Measurements from ENCODE around the gene CUX1.

The CUX1 gene

DNA sequence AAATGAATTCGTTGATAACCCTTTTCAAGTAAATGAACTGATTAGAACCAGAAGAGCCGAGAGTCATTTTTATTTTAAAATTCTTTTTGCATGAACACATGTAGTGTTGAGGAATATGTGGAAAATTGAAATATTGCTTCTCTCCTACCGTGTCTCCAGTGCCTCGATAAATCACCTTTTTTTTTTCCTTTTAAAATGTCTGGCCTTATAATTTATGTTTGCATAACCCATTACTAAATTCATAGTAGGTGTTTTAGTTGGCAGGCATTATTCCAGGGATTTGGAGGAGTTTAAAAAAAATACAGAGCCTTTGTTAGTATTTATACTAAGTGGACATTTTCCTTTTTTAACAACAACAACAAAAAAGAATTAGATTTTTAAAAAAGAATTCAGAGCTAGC, 115.6 kb downstream of the CUX1 start:
- TF ChIP-seq, protein P1, sequence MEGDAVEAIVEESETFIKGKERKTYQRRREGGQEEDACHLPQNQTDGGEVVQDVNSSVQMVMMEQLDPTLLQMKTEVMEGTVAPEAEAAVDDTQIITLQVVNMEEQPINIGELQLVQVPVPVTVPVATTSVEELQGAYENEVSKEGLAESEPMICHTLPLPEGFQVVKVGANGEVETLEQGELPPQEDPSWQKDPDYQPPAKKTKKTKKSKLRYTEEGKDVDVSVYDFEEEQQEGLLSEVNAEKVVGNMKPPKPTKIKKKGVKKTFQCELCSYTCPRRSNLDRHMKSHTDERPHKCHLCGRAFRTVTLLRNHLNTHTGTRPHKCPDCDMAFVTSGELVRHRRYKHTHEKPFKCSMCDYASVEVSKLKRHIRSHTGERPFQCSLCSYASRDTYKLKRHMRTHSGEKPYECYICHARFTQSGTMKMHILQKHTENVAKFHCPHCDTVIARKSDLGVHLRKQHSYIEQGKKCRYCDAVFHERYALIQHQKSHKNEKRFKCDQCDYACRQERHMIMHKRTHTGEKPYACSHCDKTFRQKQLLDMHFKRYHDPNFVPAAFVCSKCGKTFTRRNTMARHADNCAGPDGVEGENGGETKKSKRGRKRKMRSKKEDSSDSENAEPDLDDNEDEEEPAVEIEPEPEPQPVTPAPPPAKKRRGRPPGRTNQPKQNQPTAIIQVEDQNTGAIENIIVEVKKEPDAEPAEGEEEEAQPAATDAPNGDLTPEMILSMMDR (conservative IDR thresholded peaks at IDR 0.05; ENCODE audit: control insufficient read depth, insufficient read depth, low read depth, low read length), result no peak

DNA sequence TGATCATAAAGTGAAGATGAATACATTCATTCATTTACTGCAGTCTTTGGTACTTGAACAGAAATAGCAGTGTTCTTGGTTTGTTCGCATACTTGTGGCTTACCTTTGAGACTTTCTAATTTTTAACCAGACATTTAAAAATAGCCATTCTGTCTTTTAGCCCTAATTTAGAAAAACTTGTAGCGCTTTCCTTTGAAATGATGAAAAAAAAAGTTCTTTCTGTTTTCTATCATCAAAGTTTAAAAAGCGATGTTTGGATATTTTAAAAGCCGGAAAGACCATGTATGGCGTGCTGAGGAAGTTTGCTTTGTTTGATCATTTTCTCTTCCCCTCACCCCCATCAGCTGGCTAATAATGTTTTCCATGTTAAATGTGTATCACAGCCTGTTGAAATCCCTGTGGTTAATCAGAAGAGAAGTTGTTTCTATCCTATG, 116.3 kb downstream of the CUX1 start:
- H3K4me3 ChIP-seq (ENCODE audit: control insufficient read depth, low read depth, low read length), result no peak overlapping the region
- DNase-seq (ENCODE audit: low read depth), result no peak
- TF ChIP-seq, protein P1 (conservative IDR thresholded peaks at IDR 0.05; ENCODE audit: control insufficient read depth, insufficient read depth, low read depth, low read length), result no peak

More for the DNA sequence above, 115.6 kb downstream of the CUX1 start:
- no peak for DNase-seq (ENCODE audit: low read depth)
- no peak overlapping the region for H3K4me3 ChIP-seq (ENCODE audit: control insufficient read depth, low read depth, low read length)

DNA sequence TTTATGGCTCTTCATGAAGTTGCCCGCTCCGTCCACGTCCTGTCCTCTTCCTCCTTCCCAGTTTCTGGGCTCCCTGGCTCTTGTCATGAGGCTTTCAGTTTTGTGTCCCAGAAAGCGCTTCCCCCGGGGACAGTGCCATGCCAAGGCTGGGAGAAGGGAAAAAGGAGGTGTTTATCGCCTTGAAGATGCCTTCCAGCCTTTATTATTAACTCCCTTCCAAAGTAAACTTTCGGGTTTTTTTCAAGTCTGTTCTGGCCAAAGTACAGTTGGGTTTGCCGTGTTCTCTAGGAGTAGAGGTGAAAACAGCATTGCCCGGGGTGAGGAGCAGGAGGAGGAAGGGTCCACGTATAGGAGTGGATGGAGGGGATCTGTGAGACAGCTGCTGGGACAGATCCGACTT, 117.2 kb downstream of the CUX1 start:
- no peak for DNase-seq (ENCODE audit: low read depth)
- TF ChIP-seq, protein P1 (conservative IDR thresholded peaks at IDR 0.05; ENCODE audit: control insufficient read depth, insufficient read depth, low read depth, low read length), result no peak
- H3K4me3 ChIP-seq (ENCODE audit: control insufficient read depth, low read depth, low read length), result no peak overlapping the region

DNA sequence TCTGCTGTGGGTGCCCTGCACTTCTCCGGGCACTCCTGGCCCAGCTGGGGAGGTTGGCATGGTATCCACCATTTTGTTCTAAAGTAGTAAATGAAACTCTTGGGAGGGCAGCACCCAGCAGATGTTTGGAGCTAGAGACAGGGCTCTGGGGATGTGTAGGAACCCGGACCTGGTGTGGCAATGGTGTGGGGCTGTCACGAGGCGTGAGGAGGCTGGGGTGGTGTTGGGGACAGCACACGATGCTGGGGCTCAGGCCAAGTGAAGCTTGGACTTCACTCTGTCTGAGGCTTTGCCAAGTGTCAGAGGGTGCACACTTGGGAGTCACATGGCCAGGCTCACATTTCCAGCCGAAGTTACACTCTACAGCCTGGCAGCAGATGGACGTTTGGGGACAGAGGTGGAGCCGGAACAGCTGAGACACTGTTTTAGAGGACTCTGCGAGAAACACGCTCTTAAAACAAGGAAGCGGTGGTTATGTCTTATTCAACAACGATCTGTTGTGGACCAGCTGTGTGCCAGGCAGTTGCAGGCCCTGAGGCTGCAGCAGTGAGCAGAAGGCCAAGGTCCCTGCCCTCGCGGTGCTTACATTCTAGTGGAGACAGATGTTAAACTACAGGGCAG, 118.2 kb downstream of the CUX1 start:
- no peak for DNase-seq (ENCODE audit: low read depth)
- TF ChIP-seq, protein P1 (conservative IDR thresholded peaks at IDR 0.05; ENCODE audit: control insufficient read depth, insufficient read depth, low read depth, low read length), result no peak

DNA sequence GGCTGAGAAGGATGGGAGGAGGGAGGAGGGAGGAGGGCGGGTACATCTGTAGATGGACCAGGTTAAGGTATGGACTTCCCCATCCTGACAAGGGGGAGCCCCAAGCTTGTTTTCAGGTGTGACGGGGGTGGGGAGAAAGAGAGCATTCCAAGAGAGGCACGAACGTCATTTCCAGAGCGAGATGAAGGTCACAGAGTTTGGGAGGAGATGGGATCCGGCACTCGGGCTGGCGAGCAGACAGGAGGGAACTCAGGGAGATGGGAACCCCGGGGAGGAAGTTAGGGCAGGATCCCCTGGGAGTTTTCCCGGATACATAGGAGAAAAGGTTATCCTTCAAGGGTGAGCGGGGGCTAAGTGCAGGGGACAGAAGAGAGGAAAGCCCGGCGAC, 118.8 kb downstream of the CUX1 start:
- no peak for DNase-seq (ENCODE audit: low read depth)
- TF ChIP-seq, protein P1 (conservative IDR thresholded peaks at IDR 0.05; ENCODE audit: control insufficient read depth, insufficient read depth, low read depth, low read length), result no peak
- H3K4me3 ChIP-seq (ENCODE audit: control insufficient read depth, low read depth, low read length), result peak overlapping the region; percentile 15

More for the DNA sequence above, 118.2 kb downstream of the CUX1 start:
- H3K4me3 ChIP-seq (ENCODE audit: control insufficient read depth, low read depth, low read length), result no peak overlapping the region

DNA sequence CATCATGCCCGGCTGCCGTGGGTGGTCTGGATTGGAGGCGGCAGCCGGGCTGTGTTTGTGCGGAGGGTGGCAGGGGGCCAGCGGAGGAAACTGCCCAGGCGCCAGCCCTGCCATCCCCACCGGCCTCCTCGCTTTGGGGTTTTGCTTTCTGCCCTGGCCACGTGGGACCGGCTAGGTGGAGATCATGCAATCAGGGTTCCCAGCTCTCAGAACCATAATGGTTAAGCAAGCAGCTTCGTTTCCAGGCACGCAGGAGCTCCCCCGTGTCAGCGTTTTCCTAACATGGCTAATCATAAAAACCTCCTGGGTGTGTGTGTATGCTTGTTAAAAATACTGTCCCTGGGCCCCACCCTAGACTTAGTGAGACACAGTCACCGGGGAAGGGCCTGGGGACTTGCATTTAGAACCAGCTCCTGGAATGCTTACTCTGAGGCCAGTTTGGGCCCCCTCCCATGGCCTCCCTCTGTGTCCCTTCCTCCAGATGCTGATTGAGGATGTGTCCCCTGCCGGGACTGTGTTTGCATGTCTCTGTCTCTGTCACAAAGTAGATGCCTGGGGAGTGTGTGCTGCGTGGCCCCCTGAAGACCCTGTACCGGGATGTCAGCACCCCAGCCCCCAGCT, 119.3 kb downstream of the CUX1 start:
- peak; percentile 34 for DNase-seq (ENCODE audit: low read depth)
- TF ChIP-seq, protein P1 (conservative IDR thresholded peaks at IDR 0.05; ENCODE audit: control insufficient read depth, insufficient read depth, low read depth, low read length), result no peak
- H3K4me3 ChIP-seq (ENCODE audit: control insufficient read depth, low read depth, low read length), result peak overlapping the region; percentile 15

All from fibroblast of mammary gland (primary cell).